Adrenal gland (tissue), 5 donors: Measurements from ENCODE around the gene LIPC.

Experiments used
- CTCF ChIP-seq, 6 experiments: fragments of 450-650 bp in 4 of 6; fragments of 200-600 bp in 2 of 6; sonication (generic) in 1 of 6; IDR thresholded peaks; 1 replicate in 5 of 6; 2 replicates in 1 of 6; pipeline versions ENCODE4 v1.5.1 to v1.8.0; 2016 to 2021; ENCODE audit warnings: antibody characterized with exemption in 6 of 6, mild to moderate bottlenecking in 2 of 6, moderate library complexity in 1 of 6
- POLR2A ChIP-seq, 2 donors: fragments of 450-650 bp; IDR thresholded peaks; one replicate each; pipeline ENCODE4 v1.6.1; 2017; ENCODE audit warnings: antibody characterized with exemption in 2 of 2, mild to moderate bottlenecking in 2 of 2, moderate library complexity in 1 of 2
- donor health status: DM: no; HTN: no; CAD: no.

- TF ChIP-seq CTCF (IDR thresholded peaks at IDR 0.05): no peak
- no peak for TF ChIP-seq POLR2A (IDR thresholded peaks at IDR 0.05)
Measured at GRCh38 chr15:58423205-58423604, 8.6 kb upstream of the LIPC start.
